Effector memory CD8-positive, alpha-beta T cell (primary cell): ENCODE results near the gene GRIN2A.

ENCODE experiments used
- ATAC-seq: fragments of 150-1000 bp; cut with Tn5 transposase; replicated peaks from 2 replicates; pipeline ENCODE4 v1.10.0; 2021; ENCODE audit warnings: mild to moderate bottlenecking, moderate library complexity
- DNase-seq, 3 experiments: peaks; one replicate each; pipeline ENCODE4 v3.0.0; 2021
- H3K27ac Mint-ChIP-seq, 2 donors: one replicate each; pipeline ENCODE4 v1.8.0; 2022; ENCODE audit warnings: mild to moderate bottlenecking in 2 of 2, mixed read lengths in 2 of 2, moderate library complexity in 2 of 2
- H3K27me3 Mint-ChIP-seq, 2 donors: one replicate each; pipeline ENCODE4 v1.8.0; 2022; ENCODE audit warnings: mixed read lengths in 2 of 2
- H3K36me3 Mint-ChIP-seq: one replicate; pipeline ENCODE4 v1.8.0; 2022; ENCODE audit warnings: mild to moderate bottlenecking, moderate library complexity, mixed read lengths; ENCODE audit not compliant: insufficient read depth
- H3K4me1 Mint-ChIP-seq, 2 donors: one replicate each; pipeline ENCODE4 v1.8.0; 2022; ENCODE audit warnings: low read depth in 2 of 2, mixed read lengths in 2 of 2
- H3K4me3 Mint-ChIP-seq, 2 donors: one replicate each; pipeline ENCODE4 v1.8.0; 2022; ENCODE audit warnings: mild to moderate bottlenecking in 2 of 2, mixed read lengths in 2 of 2, moderate library complexity in 2 of 2
- H3K9me3 Mint-ChIP-seq, 2 donors: one replicate each; pipeline ENCODE4 v1.8.0; 2022; ENCODE audit warnings: mixed read lengths in 2 of 2

GRIN2A gene

GRCh38 chr16:9874219-9874618 lies 308.0 kb downstream of the GRIN2A start:
- Mint-ChIP-seq H3K4me3 (no peak overlapping the region), H3K27me3 (no peaks in the 10 kb centered on the region), H3K4me1 (no peaks in the 10 kb centered on the region), H3K9me3 (no peaks in the 10 kb centered on the region), H3K27ac (no peak overlapping the region), H3K36me3 (no peaks in the 10 kb centered on the region)
- ATAC-seq: no peak
- DNase-seq: no peak

GRCh38 chr16:9870962-9871361 lies 311.3 kb downstream of the GRIN2A start:
- no peaks in the 10 kb centered on the region for H3K36me3 Mint-ChIP-seq
- no peak overlapping the region for H3K27ac Mint-ChIP-seq
- H3K27me3 Mint-ChIP-seq: no peaks in the 10 kb centered on the region
- no peaks in the 10 kb centered on the region for H3K9me3 Mint-ChIP-seq
- H3K4me3 Mint-ChIP-seq: no peak overlapping the region
- no peaks in the 10 kb centered on the region for H3K4me1 Mint-ChIP-seq
- no peak for ATAC-seq
- DNase-seq: no peak

- Mint-ChIP-seq H3K4me3 (no peak overlapping the region), H3K36me3 (no peaks in the 10 kb centered on the region), H3K27me3 (no peaks in the 10 kb centered on the region), H3K4me1 (no peaks in the 10 kb centered on the region), H3K27ac (no peak overlapping the region), H3K9me3 (no peaks in the 10 kb centered on the region)
- ATAC-seq: no peak
- DNase-seq: no peak
Observed at GRCh38 chr16:9869776-9870175, 312.5 kb downstream of the GRIN2A start.

- no peak overlapping the region for H3K4me3 Mint-ChIP-seq
- no peaks in the 10 kb centered on the region for H3K36me3 Mint-ChIP-seq
- no peak overlapping the region for H3K27ac Mint-ChIP-seq
- H3K9me3 Mint-ChIP-seq: no peaks in the 10 kb centered on the region
- H3K27me3 Mint-ChIP-seq: no peaks in the 10 kb centered on the region
- ATAC-seq: no peak
- no peak for DNase-seq
- H3K4me1 Mint-ChIP-seq: no peaks in the 10 kb centered on the region
Observed at GRCh38 chr16:9868606-9869149, 313.6 kb downstream of the GRIN2A start.

- Mint-ChIP-seq H3K9me3 (no peaks in the 10 kb centered on the region), H3K4me3 (no peak overlapping the region), H3K27me3 (no peaks in the 10 kb centered on the region), H3K4me1 (no peaks in the 10 kb centered on the region), H3K36me3 (no peaks in the 10 kb centered on the region), H3K27ac (no peak overlapping the region)
- no peak for DNase-seq
- no peak for ATAC-seq
Observed at GRCh38 chr16:9867176-9867575, 315.1 kb downstream of the GRIN2A start.

GRCh38 chr16:9864461-9864860 lies 317.8 kb downstream of the GRIN2A start:
- ATAC-seq (no peak), DNase-seq (no peak)
- Mint-ChIP-seq H3K27ac (no peak overlapping the region), H3K4me1 (no peaks in the 10 kb centered on the region), H3K36me3 (no peaks in the 10 kb centered on the region), H3K9me3 (no peaks in the 10 kb centered on the region), H3K4me3 (no peak overlapping the region), H3K27me3 (no peaks in the 10 kb centered on the region)

GRCh38 chr16:9862327-9862726 lies 319.9 kb downstream of the GRIN2A start:
- Mint-ChIP-seq H3K36me3 (no peaks in the 10 kb centered on the region), H3K4me3 (no peak overlapping the region), H3K9me3 (no peaks in the 10 kb centered on the region), H3K27me3 (no peaks in the 10 kb centered on the region), H3K27ac (no peak overlapping the region), H3K4me1 (no peaks in the 10 kb centered on the region)
- ATAC-seq (no peak), DNase-seq (no peak)

- Mint-ChIP-seq H3K9me3 (no peaks in the 10 kb centered on the region), H3K4me1 (no peaks in the 10 kb centered on the region), H3K27me3 (no peaks in the 10 kb centered on the region), H3K4me3 (no peak overlapping the region), H3K27ac (no peak overlapping the region), H3K36me3 (no peaks in the 10 kb centered on the region)
- no peak for DNase-seq
- no peak for ATAC-seq
Observed at GRCh38 chr16:9860876-9861275, 321.4 kb downstream of the GRIN2A start.

GRCh38 chr16:9859701-9860327 lies 322.4 kb downstream of the GRIN2A start:
- no peaks in the 10 kb centered on the region for H3K4me1 Mint-ChIP-seq
- H3K27ac Mint-ChIP-seq: no peak overlapping the region
- no peak for ATAC-seq
- H3K9me3 Mint-ChIP-seq: no peaks in the 10 kb centered on the region
- H3K4me3 Mint-ChIP-seq: no peak overlapping the region
- no peaks in the 10 kb centered on the region for H3K36me3 Mint-ChIP-seq
- no peaks in the 10 kb centered on the region for H3K27me3 Mint-ChIP-seq
- DNase-seq: no peak

- H3K4me1 Mint-ChIP-seq: no peaks in the 10 kb centered on the region
- DNase-seq (no peak), ATAC-seq (no peak)
- H3K27me3 Mint-ChIP-seq: peaks cover 0 to 5% of the 10 kb centered on the region in 2 donors
- H3K36me3 Mint-ChIP-seq: no peaks in the 10 kb centered on the region
- H3K4me3 Mint-ChIP-seq: no peak overlapping the region
- no peak overlapping the region for H3K27ac Mint-ChIP-seq
- H3K9me3 Mint-ChIP-seq: peaks cover 0 to 5% of the 10 kb centered on the region in 2 donors
Observed at GRCh38 chr16:9854675-9855074, 327.6 kb downstream of the GRIN2A start.

- peaks cover 0 to 5% of the 10 kb centered on the region in 2 donors for H3K27me3 Mint-ChIP-seq
- H3K9me3 Mint-ChIP-seq: peaks cover 0 to 5% of the 10 kb centered on the region in 2 donors
Observed at GRCh38 chr16:9852003-9852402, 330.2 kb downstream of the GRIN2A start.

GRCh38 chr16:9850817-9851216 lies 331.4 kb downstream of the GRIN2A start:
- Mint-ChIP-seq H3K4me1 (no peaks in the 10 kb centered on the region), H3K27me3 (peaks cover 0 to 5% of the 10 kb centered on the region in 2 donors), H3K9me3 (peaks cover 0 to 5% of the 10 kb centered on the region in 2 donors), H3K36me3 (no peaks in the 10 kb centered on the region), H3K4me3 (no peak overlapping the region), H3K27ac (no peak overlapping the region)
- DNase-seq (no peak), ATAC-seq (no peak)

More at GRCh38 chr16:9852003-9852402, 330.2 kb downstream of the GRIN2A start:
- DNase-seq: no peak
- H3K27ac Mint-ChIP-seq: no peak overlapping the region
- no peak for ATAC-seq
- no peak overlapping the region for H3K4me3 Mint-ChIP-seq
- H3K4me1 Mint-ChIP-seq: no peaks in the 10 kb centered on the region
- H3K36me3 Mint-ChIP-seq: no peaks in the 10 kb centered on the region

- no peak overlapping the region for H3K27ac Mint-ChIP-seq
- ATAC-seq (no peak), DNase-seq (no peak)
- no peaks in the 10 kb centered on the region for H3K4me1 Mint-ChIP-seq
- H3K4me3 Mint-ChIP-seq: no peak overlapping the region
- peaks cover 0 to 9% of the 10 kb centered on the region in 2 donors for H3K9me3 Mint-ChIP-seq
- peaks cover 0 to 5% of the 10 kb centered on the region in 2 donors for H3K27me3 Mint-ChIP-seq
- H3K36me3 Mint-ChIP-seq: no peaks in the 10 kb centered on the region
Observed at GRCh38 chr16:9849697-9850245, 332.5 kb downstream of the GRIN2A start.

- no peaks in the 10 kb centered on the region for H3K4me1 Mint-ChIP-seq
- H3K9me3 Mint-ChIP-seq: peaks cover 0 to 6% of the 10 kb centered on the region in 2 donors
- DNase-seq: no peak
- ATAC-seq: no peak
- H3K27ac Mint-ChIP-seq: no peak overlapping the region
- no peak overlapping the region for H3K4me3 Mint-ChIP-seq
- peaks cover 0 to 5% of the 10 kb centered on the region in 2 donors for H3K27me3 Mint-ChIP-seq
- H3K36me3 Mint-ChIP-seq: no peaks in the 10 kb centered on the region
Observed at GRCh38 chr16:9847146-9847545, 335.1 kb downstream of the GRIN2A start.
